Measurements from ENCODE around the gene RHBDL3.
A peak's percentile ranks its signal among the peaks of the same experiment; 100 is the strongest.
"Not testable (repeated sequence)": the region's sequence is repeated elsewhere in the genome, so short reads cannot be mapped to it uniquely, and the experiment has no call there.

Gene RHBDL3

GRCh38 chr17:32289471-32290070 lies 23.9 kb downstream of the RHBDL3 start:
- DNase-seq (ENCODE audit: low spot score), result no peak

DNA sequence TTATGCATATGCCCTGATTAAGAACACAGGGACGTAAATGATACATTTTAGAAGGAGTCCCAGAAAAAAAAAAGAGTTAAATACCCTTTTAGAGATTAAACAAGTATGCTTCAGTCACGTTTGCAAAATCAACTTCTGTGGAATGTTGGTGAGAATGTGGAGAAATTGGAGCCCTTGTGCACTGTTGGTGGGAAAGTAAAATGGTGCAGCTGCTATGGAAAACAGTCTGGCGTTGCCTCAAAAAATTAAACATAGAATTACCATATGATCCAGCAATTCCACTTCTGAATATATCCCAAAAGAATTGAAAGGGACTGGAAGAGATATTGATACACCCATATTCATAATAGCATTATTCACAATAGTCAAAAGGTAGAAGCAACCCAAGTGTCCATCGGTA lies 26.5 kb downstream of the RHBDL3 start:
- no peak for DNase-seq (ENCODE audit: low spot score)

DNA sequence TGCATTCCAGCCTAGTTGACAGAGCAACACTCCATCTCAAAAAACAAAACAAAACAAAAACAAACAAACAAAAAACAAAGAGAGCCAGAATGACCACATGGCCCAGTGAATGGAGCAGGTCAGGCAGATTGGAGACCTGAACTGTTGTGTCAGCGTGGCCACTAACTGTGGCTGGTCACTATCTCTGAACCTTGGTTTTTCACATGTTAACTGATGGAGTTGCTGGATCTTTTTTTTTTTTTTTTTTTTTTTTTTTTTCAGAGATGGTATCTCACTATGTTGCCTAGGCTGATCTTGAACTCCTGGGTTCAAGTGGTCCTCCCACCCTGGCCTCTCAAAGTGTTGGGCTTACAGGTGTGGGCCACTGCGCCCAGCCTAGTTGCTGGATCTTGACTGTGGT lies 31.8 kb downstream of the RHBDL3 start:
- DNase-seq (ENCODE audit: low spot score), result no peak

- DNase-seq (ENCODE audit: low spot score), result no peak
These were observed 32.2 kb downstream of the RHBDL3 start for GRCh38 chr17:32297860-32298259.

DNA sequence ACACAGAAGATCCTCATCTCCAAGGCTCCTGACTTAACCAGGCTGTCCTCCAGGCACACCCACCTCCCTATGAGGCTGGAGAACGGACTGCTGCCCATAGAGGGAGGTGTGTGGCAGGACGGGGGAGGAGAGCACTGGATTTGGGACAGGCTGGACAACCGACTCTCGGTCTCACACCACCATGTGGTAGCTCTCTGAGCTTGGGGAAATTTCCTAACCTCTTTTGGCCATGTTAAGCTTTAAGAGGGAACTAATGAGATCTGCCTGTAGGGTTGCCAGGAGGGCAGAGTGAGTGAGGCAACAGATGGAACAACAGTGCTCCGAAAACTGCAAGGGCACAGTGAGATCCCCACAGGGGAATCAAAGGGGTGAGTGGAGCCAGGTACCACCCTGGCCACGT lies 32.7 kb downstream of the RHBDL3 start:
- DNase-seq (ENCODE audit: low spot score), result peak; percentile 15

- peak; percentile 5 for DNase-seq (ENCODE audit: low spot score)
These were observed 33.3 kb downstream of the RHBDL3 start for GRCh38 chr17:32298721-32299579.

- no peak for DNase-seq (ENCODE audit: low spot score)
These were observed 34.0 kb downstream of the RHBDL3 start for GRCh38 chr17:32299580-32300164.

DNA sequence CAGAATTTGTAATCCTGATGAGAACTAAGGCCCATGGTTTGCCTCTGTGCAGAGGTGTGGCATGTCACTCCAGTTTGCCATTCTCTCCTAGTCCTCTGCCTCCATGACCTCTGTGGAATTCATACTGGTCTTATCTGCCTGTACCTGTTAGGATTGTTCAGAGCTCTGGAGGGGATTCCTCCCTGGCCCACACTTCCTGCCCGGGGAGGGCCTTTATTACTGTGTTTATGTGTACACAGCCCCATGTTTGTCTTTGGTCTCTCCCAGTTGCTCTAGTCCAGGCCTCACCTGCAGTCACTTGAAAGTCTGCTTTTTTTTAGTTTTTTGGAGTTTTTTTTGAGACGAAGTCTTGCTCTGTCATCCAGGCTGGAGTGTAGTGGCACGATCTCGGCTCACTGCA lies 36.4 kb downstream of the RHBDL3 start:
- DNase-seq (ENCODE audit: low spot score), result no peak

DNA sequence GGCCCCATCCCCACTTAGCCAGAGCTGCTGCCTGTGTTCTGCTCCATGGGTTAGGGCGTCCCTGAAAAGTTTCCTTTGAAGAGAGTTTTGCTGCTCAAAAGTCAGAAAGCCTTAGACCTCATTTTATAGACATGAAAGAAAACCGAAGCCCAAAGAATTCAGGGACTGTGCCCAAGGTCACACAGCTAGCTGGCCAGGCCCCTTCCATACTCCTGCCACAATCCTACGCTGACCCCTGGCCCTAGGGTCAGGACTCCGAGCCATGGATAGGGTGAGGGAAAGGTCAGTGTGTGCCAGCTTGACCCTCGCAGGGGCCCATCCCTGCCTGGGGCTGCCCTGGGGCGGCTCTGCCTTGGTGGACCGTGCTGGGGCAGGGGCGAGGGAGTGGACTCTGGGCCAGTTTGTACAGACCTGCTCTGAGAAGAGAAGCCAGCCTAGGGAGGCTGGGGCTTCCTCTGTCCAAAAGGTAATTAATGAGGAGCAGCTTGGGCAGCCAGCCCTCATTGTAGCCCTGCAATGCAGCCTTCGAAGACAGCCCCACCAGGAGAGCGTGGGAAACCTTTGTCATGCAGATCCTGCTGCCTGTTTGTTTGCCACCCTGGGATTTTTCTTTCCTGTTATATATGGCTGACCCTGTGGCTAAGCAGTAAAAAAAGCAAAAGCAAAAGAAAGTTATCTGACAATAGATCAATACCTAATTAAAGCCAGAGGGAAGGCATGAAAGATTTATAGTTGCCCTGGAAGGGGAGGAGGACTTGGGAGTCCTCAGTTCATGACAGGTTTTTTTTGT lies 37.4 kb downstream of the RHBDL3 start:
- DNase-seq (ENCODE audit: low spot score), result peak; percentile 69

GRCh38 chr17:32303781-32304288 lies 38.2 kb downstream of the RHBDL3 start:
- peak; percentile 8 for DNase-seq (ENCODE audit: low spot score)

DNA sequence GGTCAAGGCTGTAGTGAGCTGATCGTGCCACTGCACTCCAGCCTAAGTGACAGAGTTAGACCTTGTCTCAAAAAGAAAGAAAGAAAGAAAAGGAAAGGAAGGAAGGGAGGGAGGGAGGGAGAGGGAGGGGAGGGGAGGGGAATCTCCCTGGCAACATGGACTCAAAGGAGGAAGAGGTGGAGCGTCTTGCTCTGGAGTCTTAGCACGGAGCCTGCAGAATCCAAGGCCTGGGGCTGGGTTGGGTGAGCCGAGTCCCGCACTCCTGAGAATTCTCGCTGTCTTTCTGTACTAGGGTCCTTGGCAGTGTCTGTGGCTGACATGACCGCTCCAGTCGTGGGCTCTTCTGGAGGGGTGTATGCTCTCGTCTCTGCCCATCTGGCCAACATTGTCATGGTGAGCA lies 39.4 kb downstream of the RHBDL3 start:
- peak; percentile 17 for DNase-seq (ENCODE audit: low spot score)

- DNase-seq (ENCODE audit: low spot score), result peak; percentile 5
These were observed 42.0 kb downstream of the RHBDL3 start for GRCh38 chr17:32307658-32308057.

DNA sequence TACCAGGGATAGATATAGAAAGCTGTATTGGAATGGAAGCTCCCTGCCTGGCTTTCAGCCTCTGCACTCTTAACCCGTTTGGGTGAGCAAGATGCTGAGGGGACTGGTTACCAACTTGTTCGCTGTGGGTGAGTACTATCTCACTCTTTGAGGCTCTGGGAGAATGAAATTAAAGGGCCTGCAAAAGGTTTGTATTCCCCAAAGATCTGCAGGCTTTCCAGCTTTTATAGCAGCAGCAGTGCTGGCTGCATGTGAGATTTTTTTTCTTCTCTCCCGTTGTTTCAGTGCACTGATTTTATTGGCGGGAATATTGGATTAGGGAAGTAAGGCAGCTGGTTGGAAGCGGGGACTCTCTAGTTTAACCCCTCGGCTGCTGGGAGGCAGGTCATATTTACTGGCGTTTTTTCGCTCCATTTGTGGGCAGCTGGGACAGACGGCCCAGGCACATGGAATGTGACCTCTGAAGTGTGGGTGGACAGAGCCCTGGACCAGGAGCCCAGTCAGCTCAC lies 45.5 kb downstream of the RHBDL3 start:
- no peak for DNase-seq (ENCODE audit: low spot score)

- DNase-seq (ENCODE audit: low spot score), result no peak
These were observed 49.0 kb downstream of the RHBDL3 start for GRCh38 chr17:32314636-32315035.

GRCh38 chr17:32315171-32315570 lies 49.5 kb downstream of the RHBDL3 start:
- no peak for DNase-seq (ENCODE audit: low spot score)

DNA sequence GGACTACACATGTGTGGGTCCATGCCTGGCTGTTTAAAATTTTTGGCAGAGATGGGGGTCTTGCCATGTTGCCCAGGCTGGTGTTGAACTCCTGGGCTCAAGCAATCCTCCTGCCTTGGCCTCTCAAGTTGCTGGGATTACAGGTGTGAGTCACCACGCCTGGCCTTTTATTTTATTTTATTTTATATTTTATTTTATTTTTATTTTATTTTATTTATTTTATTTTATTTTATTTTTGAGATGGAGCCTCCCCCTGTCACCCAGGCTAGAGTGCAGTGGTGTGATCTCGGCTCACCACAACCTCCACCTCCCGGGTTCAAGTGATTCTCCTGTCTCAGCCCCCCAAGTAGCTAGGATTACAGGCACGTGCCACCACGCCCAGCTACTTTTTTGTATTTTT lies 51.0 kb downstream of the RHBDL3 start:
- DNase-seq (ENCODE audit: low spot score), result not testable (repeated sequence)

- DNase-seq (ENCODE audit: low spot score), result no peak
These were observed 51.7 kb downstream of the RHBDL3 start for GRCh38 chr17:32317353-32317752.

- DNase-seq (ENCODE audit: low spot score), result no peak
These were observed 52.4 kb downstream of the RHBDL3 start for GRCh38 chr17:32318071-32318470.

GRCh38 chr17:32319548-32319905 lies 53.9 kb downstream of the RHBDL3 start:
- peak; percentile 93 for DNase-seq (ENCODE audit: low spot score)

- not testable (repeated sequence) for DNase-seq (ENCODE audit: low spot score)
These were observed 54.4 kb downstream of the RHBDL3 start for GRCh38 chr17:32320080-32320479.

- DNase-seq (ENCODE audit: low spot score), result no peak
These were observed 55.2 kb downstream of the RHBDL3 start for GRCh38 chr17:32320847-32321246.

DNA sequence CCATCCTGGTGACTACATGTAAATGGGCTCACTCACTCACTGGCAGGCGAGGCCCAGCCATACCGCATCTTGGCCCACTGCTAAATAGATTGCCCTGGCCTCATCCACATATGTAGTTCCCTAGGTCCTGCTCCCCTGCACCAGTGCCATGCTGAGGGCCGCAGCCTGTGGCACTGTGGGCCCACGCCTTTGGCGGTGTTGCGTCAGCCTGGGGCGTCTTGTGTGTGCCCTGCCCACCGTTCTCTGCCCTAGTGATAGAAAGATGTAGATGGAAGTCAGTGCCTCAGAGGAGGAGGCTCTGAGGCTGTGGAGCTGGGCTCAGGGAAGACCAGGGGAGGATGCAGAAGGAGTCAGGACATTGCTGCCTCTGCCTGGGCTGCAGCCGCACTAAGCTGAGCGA lies 57.4 kb downstream of the RHBDL3 start:
- DNase-seq (ENCODE audit: low spot score), result no peak

Measured in iPS-NIHi11 (cell line).